ENCODE data around the gene CHRND. TPM values are rescaled to one million over a fixed set of nuclear protein-coding genes. Genes with fewer than 3 reads are reported as not detected.

The CHRND gene
- total RNA-seq, 3 donors from 2014 or later (not counting 1 experiment from before 2014, with no cell fraction given), result not detected

DNA sequence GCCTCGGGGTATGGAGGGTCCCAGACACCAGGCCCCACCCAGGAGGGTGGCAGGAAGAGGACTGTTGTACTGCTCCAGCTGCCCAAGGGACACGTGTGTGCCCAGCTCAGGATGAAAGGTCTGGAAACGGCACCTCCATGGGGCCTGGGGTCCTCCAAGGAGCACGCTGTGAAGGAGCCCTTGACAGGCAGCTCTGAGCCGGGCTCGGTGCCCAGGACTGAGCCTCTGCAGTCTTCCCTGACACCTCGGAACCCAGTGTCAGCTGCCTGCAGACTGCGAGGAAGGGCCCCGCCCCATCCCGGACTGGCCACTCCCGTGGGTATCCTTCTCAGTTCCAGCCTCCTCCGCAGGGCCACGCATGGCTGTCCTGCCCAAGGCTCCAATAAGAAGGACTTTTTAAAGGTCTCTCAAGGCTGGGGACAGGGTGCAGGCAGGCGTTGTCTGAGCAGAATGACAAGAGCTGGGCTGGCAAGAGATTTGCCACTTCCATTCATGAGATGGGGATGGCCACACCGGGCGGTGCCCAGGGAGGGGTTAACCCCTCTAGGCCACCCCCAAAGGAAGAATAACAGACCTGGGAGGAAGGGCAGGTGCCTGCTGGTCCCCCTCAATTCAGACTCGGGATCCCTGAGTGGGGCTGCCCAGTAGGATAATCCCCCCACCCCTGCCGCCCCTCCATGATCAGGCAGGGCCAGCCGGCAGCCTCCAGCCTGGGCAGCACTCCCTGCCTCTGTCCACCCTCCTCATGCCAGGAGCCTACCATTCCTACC is 47.2 kb upstream of the CHRND start:
- Histone ChIP-seq H3K4me3 (ENCODE audit: low read length) (no peak overlapping the region), H3K27ac (ENCODE audit: low read length) (no peak overlapping the region), H3K27me3 (ENCODE audit: control insufficient read depth, insufficient read depth, low read length) (no peaks in the 10 kb centered on the region), H3K36me3 (ENCODE audit: control insufficient read depth, insufficient read depth, low read length) (no peaks in the 10 kb centered on the region), H3K9me3 (ENCODE audit: control insufficient read depth, insufficient read depth, low read length) (no peaks in the 10 kb centered on the region), H3K4me1 (ENCODE audit: control insufficient read depth, insufficient read depth, low read length) (no peaks in the 10 kb centered on the region)
- no peaks in the 10 kb centered on the region for H3K4me1 Mint-ChIP-seq
- no peak overlapping the region for H3K4me3 Mint-ChIP-seq
- no peak for TF ChIP-seq CTCF (IDR thresholded peaks at IDR 0.05)
- DNase-seq (no peak), ATAC-seq (no peak)
- 85% methylated on average over 19 of the region's 19 CpGs for WGBS (ENCODE audit: insufficient coverage)
- no peaks in the 10 kb centered on the region for H3K36me3 Mint-ChIP-seq
- H3K27me3 Mint-ChIP-seq (ENCODE audit: low read depth in 2 of 2), result peaks cover 2 to 7% of the 10 kb centered on the region in 2 donors
- intact Hi-C loops (cut with micrococcal nuclease), result no loop called here
- no peak overlapping the region for H3K27ac Mint-ChIP-seq
- H3K9me3 Mint-ChIP-seq, result no peaks in the 10 kb centered on the region

DNA sequence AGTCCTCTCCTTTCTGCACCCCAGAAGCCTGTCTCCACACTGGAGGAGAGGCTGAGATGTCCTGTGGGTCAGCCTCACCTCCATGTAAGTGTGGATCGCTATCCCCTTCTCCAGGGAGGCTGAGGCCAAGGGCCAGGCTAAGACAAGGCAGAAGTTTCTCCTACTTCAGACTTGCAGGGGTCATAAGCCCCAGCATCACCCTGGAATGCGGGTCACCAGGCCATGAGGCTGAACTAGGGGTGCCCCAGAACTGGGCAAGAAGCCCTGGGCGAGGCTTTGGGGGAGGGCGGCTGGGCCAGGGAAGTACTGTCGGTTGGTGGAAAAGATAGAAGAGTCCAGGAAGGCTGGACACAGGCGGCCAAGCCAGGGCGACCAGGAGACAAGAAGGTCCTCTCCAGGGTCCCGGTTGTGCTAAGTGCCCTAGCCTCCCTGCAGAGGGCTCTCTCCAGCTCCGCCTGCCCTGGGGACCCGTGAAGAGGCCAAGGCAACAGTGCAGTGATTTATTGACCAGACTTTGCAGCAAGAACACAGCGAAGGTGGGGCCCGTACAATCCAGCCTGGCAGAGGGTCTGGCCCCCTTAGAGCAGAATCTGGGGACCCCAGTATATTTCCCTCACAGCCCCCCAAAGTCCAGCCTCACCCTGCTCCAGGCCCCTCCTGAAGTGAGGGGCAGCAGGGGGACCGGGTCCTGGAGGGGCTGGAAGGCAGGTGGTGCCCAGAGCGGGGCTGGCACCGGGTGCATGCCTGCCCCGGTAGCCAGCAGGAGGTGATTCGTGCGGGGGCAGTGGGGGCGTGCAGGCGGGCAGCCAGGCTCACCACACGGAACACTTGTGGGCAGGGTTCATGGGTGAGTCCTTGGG is 46.4 kb upstream of the CHRND start:
- DNase-seq (no peak), ATAC-seq (no peak)
- no peaks in the 10 kb centered on the region for H3K9me3 ChIP-seq (ENCODE audit: control insufficient read depth, insufficient read depth, low read length)
- H3K9me3 Mint-ChIP-seq, result no peaks in the 10 kb centered on the region
- H3K27ac ChIP-seq (ENCODE audit: low read length), result no peak overlapping the region
- no peak for TF ChIP-seq CTCF (IDR thresholded peaks at IDR 0.05)
- intact Hi-C loops (cut with micrococcal nuclease), result no loop called here
- peaks cover 2% of the 10 kb centered on the region in 2 donors for H3K27me3 Mint-ChIP-seq (ENCODE audit: low read depth in 2 of 2)
- H3K27ac Mint-ChIP-seq, result no peak overlapping the region
- H3K4me3 Mint-ChIP-seq, result no peak overlapping the region
- peaks cover 2% of the 10 kb centered on the region for H3K27me3 ChIP-seq (ENCODE audit: control insufficient read depth, insufficient read depth, low read length)
- no peaks in the 10 kb centered on the region for H3K4me1 ChIP-seq (ENCODE audit: control insufficient read depth, insufficient read depth, low read length)
- 82% methylated on average over 21 of the region's 21 CpGs for WGBS (ENCODE audit: insufficient coverage)
- no peaks in the 10 kb centered on the region for H3K36me3 Mint-ChIP-seq
- no peaks in the 10 kb centered on the region for H3K36me3 ChIP-seq (ENCODE audit: control insufficient read depth, insufficient read depth, low read length)
- H3K4me3 ChIP-seq (ENCODE audit: low read length), result no peak overlapping the region
- no peaks in the 10 kb centered on the region for H3K4me1 Mint-ChIP-seq

DNA sequence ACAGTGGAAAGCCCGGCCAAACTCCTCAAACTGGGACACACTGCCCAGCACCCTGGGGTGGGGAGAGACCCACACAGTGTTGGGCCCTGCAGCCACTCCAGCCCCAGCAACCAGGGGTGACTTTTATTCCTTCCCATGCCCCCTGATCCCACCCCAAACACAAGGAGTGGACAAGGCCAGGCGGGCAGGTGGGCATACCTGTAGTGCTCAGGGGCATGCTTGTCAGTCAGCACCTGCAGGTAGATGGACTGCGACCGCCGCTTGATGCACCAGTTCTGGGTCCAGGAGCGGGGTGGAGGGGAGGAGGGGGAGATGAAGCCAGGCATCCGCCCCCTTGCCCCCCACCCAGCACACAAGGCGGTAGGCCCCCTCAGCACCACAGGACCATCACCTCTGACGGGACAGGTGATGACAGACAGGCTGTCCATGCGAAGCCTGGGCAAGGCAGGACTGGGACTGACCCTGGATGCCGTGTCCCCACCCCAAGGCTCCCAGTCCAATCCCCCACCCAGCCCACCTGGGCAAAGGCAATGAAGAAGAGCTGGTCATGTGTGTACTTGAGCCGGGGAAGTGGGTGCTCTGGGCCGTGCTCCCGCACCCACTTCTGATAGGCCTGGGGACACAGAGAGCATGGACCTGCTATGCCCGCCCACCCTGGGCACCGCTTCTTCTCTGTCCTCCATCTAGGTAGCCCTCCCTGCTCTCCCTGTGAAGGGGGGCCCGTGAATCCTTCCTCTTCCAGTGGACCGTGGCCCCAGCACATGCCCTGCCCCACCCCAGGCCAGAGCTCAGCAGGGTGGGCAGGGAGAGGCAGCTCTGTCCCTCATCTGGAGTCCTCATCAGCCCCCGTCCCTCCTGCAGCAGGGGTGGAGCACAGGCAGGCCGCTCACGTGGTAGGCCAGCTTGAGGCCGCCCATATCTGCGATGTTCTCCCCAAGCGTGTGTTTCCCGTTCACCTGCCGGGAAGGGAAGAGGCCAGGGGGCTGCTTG is 45.5 kb upstream of the CHRND start:
- Histone ChIP-seq H3K4me3 (ENCODE audit: low read length) (no peak overlapping the region), H3K4me1 (ENCODE audit: control insufficient read depth, insufficient read depth, low read length) (no peaks in the 10 kb centered on the region), H3K27ac (ENCODE audit: low read length) (no peak overlapping the region), H3K27me3 (ENCODE audit: control insufficient read depth, insufficient read depth, low read length) (peaks cover 2% of the 10 kb centered on the region), H3K36me3 (ENCODE audit: control insufficient read depth, insufficient read depth, low read length) (no peaks in the 10 kb centered on the region), H3K9me3 (ENCODE audit: control insufficient read depth, insufficient read depth, low read length) (no peaks in the 10 kb centered on the region)
- no peak for TF ChIP-seq CTCF (IDR thresholded peaks at IDR 0.05)
- no peak overlapping the region for H3K27ac Mint-ChIP-seq
- no peaks in the 10 kb centered on the region for H3K36me3 Mint-ChIP-seq
- no peaks in the 10 kb centered on the region for H3K4me1 Mint-ChIP-seq
- no peaks in the 10 kb centered on the region for H3K9me3 Mint-ChIP-seq
- H3K27me3 Mint-ChIP-seq (ENCODE audit: low read depth in 2 of 2), result peaks cover 5 to 7% of the 10 kb centered on the region in 2 donors
- no peak overlapping the region for H3K4me3 Mint-ChIP-seq
- intact Hi-C loops (cut with micrococcal nuclease), result no loop called here
- ATAC-seq (peak in 1 of 3 donors; percentile 12), DNase-seq (no peak)
- 85% methylated on average over 25 of the region's 26 CpGs for WGBS (ENCODE audit: insufficient coverage)
